HUES6 (cell line): ENCODE data around the gene IQUB.

Source experiments
- H3K27ac ChIP-seq: 2 replicates; pipeline ENCODE4 v1.7.0; 2013; ENCODE audit warnings: low read depth, mild to moderate bottlenecking, low read length, inconsistent platforms
- H3K27me3 ChIP-seq: 2 replicates; pipeline ENCODE4 v1.6.1; 2013; ENCODE audit warnings: low read length; ENCODE audit not compliant: control insufficient read depth, insufficient read depth
- H3K36me3 ChIP-seq: 2 replicates; pipeline ENCODE4 v1.6.1; 2013; ENCODE audit warnings: low read length; ENCODE audit not compliant: control insufficient read depth, insufficient read depth
- H3K4me1 ChIP-seq: 2 replicates; pipeline ENCODE4 v1.6.1; 2013; ENCODE audit warnings: low read length; ENCODE audit not compliant: control insufficient read depth, insufficient read depth
- H3K4me3 ChIP-seq: 2 replicates; pipeline ENCODE4 v1.5.1; 2013; ENCODE audit warnings: low read depth, low read length
- H3K9ac ChIP-seq: one replicate; pipeline ENCODE4 v1.6.1; 2013; ENCODE audit warnings: mild to moderate bottlenecking, low read length
- H3K9me3 ChIP-seq: 2 replicates; pipeline ENCODE4 v1.6.1; 2013; ENCODE audit warnings: low read depth, low read length; ENCODE audit not compliant: control insufficient read depth, insufficient read depth

IQUB gene

GRCh38 chr7:123534383-123535260 lies at the start of gene IQUB:
IQUB (minus strand) TSS chr7:123534595; CDS start chr7:123512340, 22,255 bp downstream.
- Histone ChIP-seq H3K9me3 (no peaks in the 10 kb centered on the region), H3K4me3 (peak within 1 kb of the TSS; percentile 80), H3K27ac (no peak within 1 kb of the TSS), H3K4me1 (peaks cover 4% of the 10 kb centered on the region), H3K36me3 (no peaks in the 10 kb centered on the region), H3K9ac (peak within 1 kb of the TSS; percentile 34), H3K27me3 (peaks cover 18% of the 10 kb centered on the region)

DNA sequence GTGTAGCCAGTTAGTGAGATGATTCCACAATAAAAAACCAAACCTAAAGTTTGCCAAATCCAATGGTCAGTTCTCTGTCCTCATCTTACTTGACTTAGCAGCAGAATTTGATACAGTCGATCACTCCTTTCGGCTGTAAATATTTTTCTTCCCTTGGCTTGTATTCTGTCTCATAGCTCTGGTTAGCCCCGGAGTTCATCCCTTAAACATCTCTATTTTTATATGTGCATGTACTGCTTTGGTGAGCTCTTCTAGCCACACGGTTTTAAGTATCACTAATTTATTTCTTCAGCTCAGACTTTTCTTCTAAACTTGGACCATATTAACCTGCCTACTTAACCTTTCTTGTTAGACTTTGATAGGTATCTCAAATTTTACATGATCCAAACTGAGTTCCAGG lies 49.4 kb upstream of the IQUB start:
- no peak overlapping the region for H3K9ac ChIP-seq
- no peaks in the 10 kb centered on the region for H3K9me3 ChIP-seq
- no peaks in the 10 kb centered on the region for H3K36me3 ChIP-seq
- H3K4me1 ChIP-seq = peaks cover 6% of the 10 kb centered on the region
- no peak overlapping the region for H3K4me3 ChIP-seq
- no peaks in the 10 kb centered on the region for H3K27me3 ChIP-seq
- no peak overlapping the region for H3K27ac ChIP-seq

- H3K27me3 ChIP-seq = no peaks in the 10 kb centered on the region
- no peak overlapping the region for H3K4me3 ChIP-seq
These were observed 46.7 kb upstream of the IQUB start for GRCh38 chr7:123581162-123581459.

GRCh38 chr7:123580406-123581161 lies 46.2 kb upstream of the IQUB start:
- Histone ChIP-seq H3K4me1 (peaks cover 11% of the 10 kb centered on the region), H3K9ac (no peak overlapping the region), H3K4me3 (no peak overlapping the region), H3K27me3 (no peaks in the 10 kb centered on the region), H3K27ac (no peak overlapping the region), H3K9me3 (no peaks in the 10 kb centered on the region), H3K36me3 (no peaks in the 10 kb centered on the region)

More at GRCh38 chr7:123581162-123581459, 46.7 kb upstream of the IQUB start:
- H3K9me3 ChIP-seq = no peaks in the 10 kb centered on the region
- no peak overlapping the region for H3K27ac ChIP-seq
- H3K4me1 ChIP-seq = peaks cover 9% of the 10 kb centered on the region
- no peak overlapping the region for H3K9ac ChIP-seq
- H3K36me3 ChIP-seq = no peaks in the 10 kb centered on the region

DNA sequence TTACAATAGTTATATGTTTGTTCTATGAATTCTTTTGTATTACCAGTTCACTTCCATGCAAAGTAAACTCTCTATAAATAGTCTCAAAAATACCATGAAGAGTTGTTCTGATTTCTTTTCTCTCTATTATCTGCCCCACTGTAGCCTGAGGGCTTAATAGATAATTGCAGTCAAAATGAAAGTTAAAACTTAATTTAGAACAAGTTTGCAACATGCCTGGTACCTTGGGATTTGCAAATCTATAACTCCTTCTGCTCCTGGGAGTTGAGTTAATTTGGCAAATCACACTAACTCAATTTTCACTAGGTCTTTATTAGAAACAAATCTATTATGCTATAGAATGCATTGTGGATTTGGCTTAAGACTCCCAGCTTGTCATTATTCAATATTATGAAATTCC lies 45.0 kb upstream of the IQUB start:
- no peaks in the 10 kb centered on the region for H3K36me3 ChIP-seq
- H3K9me3 ChIP-seq = no peaks in the 10 kb centered on the region
- H3K27me3 ChIP-seq = no peaks in the 10 kb centered on the region
- H3K4me1 ChIP-seq = peaks cover 23% of the 10 kb centered on the region
- H3K4me3 ChIP-seq = no peak overlapping the region
- H3K27ac ChIP-seq = no peak overlapping the region
- H3K9ac ChIP-seq = no peak overlapping the region

DNA sequence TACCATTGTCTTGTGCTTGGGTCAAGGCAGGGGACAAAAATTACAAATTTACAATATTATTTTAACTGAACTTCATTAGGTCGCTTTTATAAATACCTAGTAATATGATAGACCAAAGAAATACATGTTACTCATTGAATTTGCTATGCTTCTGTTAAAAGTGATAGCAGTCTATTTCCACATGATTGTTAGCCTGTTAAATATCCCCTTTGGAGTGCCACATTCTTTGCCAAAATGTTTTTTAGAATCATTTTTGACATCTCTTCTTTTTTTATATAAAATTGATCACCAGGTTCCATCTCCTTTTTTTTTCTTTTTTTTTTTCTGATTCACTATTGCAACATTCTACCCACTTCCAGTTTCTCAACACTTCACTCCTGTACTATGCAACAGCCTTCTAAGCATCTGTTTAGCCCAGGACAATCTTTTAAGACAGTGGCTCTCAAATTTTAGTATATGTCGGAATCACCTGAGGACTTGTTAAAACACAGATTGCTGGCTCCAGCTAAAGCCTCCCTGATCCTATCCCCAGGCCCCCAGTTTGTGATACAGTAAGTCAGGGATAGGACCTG lies 39.6 kb upstream of the IQUB start:
- Histone ChIP-seq H3K27ac (peak overlapping the region; percentile 68; the same call in 1 of the 2 replicates), H3K9ac (no peak overlapping the region), H3K9me3 (no peaks in the 10 kb centered on the region), H3K4me3 (no peak overlapping the region), H3K36me3 (no peaks in the 10 kb centered on the region), H3K27me3 (no peaks in the 10 kb centered on the region), H3K4me1 (peaks cover 29% of the 10 kb centered on the region)

DNA sequence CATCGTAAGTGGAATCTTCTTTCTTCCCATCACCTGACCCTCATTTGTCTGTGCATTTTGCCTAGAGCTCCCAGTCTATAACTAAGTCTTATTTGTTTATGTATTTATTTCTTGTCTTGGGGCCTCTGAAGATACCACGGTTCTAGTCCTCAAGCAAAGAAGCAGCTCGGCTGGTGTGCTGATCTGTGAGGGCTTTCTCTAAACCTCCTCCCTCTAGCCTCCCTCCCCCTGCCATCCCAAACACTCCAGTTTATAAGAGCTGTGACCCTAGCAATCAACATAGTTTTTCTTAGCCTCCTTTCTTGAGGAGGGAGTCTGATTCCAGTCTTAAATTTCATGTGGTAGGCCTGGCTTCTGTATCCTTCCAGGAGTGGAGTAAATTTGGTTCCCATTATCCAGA lies 38.9 kb upstream of the IQUB start:
- Histone ChIP-seq H3K4me3 (no peak overlapping the region), H3K9ac (no peak overlapping the region), H3K4me1 (peaks cover 29% of the 10 kb centered on the region), H3K36me3 (no peaks in the 10 kb centered on the region), H3K27ac (no peak overlapping the region), H3K9me3 (no peaks in the 10 kb centered on the region), H3K27me3 (no peaks in the 10 kb centered on the region)

DNA sequence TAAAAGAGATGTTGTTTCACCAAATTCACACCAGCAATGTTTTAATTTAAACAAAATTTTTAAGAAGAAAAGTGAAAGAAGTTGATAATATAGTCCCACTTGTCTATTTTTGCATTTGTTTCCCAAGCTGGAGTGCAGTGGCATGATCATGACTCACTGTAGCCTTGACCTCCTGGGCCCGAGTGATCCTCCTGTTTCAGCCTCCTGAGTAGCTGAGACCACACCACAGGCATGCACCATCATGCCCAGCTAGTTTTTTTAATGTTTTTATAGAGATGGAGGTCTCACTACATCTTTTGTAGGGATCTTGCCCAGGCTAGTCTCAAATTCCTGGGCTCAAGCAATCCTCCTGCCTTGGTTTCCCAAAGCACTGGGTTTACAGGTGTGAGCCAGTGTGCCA lies 37.3 kb upstream of the IQUB start:
- no peak overlapping the region for H3K9ac ChIP-seq

DNA sequence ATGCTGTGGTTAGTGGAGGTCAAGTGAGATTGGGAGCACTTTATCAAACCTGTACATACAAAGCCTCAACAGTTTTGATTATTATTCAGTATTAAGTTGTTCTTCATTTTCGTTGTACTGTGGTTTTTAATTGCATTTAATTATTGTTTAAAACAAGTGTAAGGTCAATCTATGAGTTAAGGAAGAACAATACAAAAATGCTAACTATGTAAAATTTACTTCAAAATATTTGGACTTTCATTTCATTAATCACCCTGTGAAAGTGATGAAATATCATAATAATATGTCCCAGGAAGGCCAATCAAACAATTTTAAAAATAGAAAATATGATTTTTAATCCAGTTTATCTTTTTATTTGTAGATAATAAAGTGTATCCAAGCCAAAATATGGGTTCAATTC lies 36.8 kb upstream of the IQUB start:
- H3K4me1 ChIP-seq = peaks cover 26% of the 10 kb centered on the region
- H3K27me3 ChIP-seq = no peaks in the 10 kb centered on the region
- H3K27ac ChIP-seq = no peak overlapping the region
- H3K4me3 ChIP-seq = no peak overlapping the region
- H3K36me3 ChIP-seq = no peaks in the 10 kb centered on the region
- H3K9me3 ChIP-seq = no peaks in the 10 kb centered on the region
- H3K9ac ChIP-seq = no peak overlapping the region

More for the DNA sequence above, 37.3 kb upstream of the IQUB start:
- Histone ChIP-seq H3K27ac (no peak overlapping the region), H3K4me3 (no peak overlapping the region), H3K27me3 (no peaks in the 10 kb centered on the region), H3K36me3 (no peaks in the 10 kb centered on the region), H3K9me3 (no peaks in the 10 kb centered on the region), H3K4me1 (peaks cover 29% of the 10 kb centered on the region)

DNA sequence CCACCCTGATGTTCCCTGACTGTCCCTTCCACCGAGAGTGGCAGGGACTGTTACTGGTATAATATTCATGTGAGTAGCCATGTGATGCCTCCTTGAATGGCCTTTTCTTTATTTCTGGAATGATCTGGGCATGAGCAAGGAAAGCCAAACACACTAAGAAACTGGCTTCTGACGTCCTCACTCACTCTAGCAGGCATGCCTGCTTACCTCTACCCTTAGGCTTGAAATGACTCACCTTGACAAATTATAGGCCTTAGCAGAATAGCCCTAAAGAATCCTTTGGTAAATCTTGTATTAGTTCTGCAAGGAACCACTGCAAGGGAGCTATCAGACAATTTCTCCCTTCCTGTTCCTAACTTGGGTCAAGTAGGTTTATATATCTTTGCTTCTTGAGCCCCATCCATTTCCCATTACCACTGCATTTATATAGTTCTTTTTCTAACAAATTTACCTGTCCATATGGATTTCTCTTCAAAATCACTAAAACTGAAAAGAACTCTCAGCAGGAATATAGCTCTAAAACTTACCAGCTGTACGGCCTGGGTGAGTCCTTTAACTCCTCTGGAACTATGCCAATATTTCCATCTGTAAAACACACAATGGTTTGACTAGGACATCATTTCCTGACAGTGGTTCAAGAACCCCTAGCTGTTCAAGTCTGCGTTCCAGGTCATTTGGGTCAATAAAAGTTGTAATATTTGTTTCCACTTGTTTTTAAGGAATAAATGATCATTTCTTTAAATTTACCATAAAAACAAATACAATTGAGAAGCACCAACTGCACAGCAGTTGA lies 36.2 kb upstream of the IQUB start:
- H3K27me3 ChIP-seq = no peaks in the 10 kb centered on the region
- H3K9me3 ChIP-seq = no peaks in the 10 kb centered on the region
- no peak overlapping the region for H3K4me3 ChIP-seq
- no peak overlapping the region for H3K9ac ChIP-seq
- no peak overlapping the region for H3K27ac ChIP-seq
- peaks cover 24% of the 10 kb centered on the region for H3K4me1 ChIP-seq
- H3K36me3 ChIP-seq = no peaks in the 10 kb centered on the region
